ENCODE measurements around the gene IGF2BP1.

IGF2BP1 gene

DNA sequence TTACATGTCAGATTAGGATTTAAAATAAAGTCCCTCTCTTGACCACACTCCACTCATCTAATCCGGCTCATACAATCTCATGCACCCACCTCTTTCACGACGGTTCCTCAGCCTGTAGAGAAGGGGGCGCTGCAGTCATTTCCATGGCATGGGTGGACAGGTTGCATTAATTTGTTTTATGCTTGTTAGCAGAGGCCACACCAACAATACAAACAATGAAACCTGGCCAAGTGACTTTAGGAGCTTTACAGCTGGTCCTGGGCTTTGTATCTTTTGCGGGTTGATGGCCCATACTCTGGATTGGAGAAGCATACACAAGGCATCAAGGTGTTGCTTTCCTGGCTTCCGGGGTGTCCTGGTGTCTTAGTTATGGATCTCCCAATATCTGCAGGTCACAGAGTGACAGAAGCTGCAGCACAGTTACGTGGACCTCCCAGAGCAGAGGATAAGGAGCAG lies 42.9 kb upstream of the IGF2BP1 start:
- no peaks in the 10 kb centered on the region for H3K36me3 ChIP-seq (ENCODE audit: low read length)
- no peak overlapping the region for H3K9ac ChIP-seq (ENCODE audit: low read length)
- no peaks in the 10 kb centered on the region for H3K27me3 ChIP-seq (ENCODE audit: low read length)
- TF ChIP-seq, protein P1, sequence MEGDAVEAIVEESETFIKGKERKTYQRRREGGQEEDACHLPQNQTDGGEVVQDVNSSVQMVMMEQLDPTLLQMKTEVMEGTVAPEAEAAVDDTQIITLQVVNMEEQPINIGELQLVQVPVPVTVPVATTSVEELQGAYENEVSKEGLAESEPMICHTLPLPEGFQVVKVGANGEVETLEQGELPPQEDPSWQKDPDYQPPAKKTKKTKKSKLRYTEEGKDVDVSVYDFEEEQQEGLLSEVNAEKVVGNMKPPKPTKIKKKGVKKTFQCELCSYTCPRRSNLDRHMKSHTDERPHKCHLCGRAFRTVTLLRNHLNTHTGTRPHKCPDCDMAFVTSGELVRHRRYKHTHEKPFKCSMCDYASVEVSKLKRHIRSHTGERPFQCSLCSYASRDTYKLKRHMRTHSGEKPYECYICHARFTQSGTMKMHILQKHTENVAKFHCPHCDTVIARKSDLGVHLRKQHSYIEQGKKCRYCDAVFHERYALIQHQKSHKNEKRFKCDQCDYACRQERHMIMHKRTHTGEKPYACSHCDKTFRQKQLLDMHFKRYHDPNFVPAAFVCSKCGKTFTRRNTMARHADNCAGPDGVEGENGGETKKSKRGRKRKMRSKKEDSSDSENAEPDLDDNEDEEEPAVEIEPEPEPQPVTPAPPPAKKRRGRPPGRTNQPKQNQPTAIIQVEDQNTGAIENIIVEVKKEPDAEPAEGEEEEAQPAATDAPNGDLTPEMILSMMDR (IDR thresholded peaks at IDR 0.05; ENCODE audit: insufficient read depth, low read length, poor library complexity, severe bottlenecking), result peak; percentile 41
- no peak for TF ChIP-seq EZH2phosphoT487 (conservative IDR thresholded peaks at IDR 0.05; ENCODE audit: low read length)
- H4K20me1 ChIP-seq (ENCODE audit: low read depth, low read length), result no peaks in the 10 kb centered on the region
- peak overlapping the region; percentile 51 for H2AFZ ChIP-seq (ENCODE audit: low read depth, low read length, severe bottlenecking)
- H3F3A ChIP-seq (ENCODE audit: insufficient read depth), result no peaks in the 10 kb centered on the region
- H3K27ac ChIP-seq (ENCODE audit: low read depth, low read length), result no peak overlapping the region
- no peak overlapping the region for H3K4me2 ChIP-seq (ENCODE audit: low read depth, low read length, poor library complexity, severe bottlenecking)
- H3K79me2 ChIP-seq (ENCODE audit: insufficient read depth, low read length), result no peaks in the 10 kb centered on the region
- no peaks in the 10 kb centered on the region for H3K9me3 ChIP-seq (ENCODE audit: insufficient read depth, low read length)
- H3K4me3 ChIP-seq (ENCODE audit: insufficient read depth, low read length, poor library complexity, severe bottlenecking), result no peak overlapping the region
- H3K9me2 ChIP-seq (replicated peaks; ENCODE audit: insufficient read depth, low read length), result no peaks in the 10 kb centered on the region

DNA sequence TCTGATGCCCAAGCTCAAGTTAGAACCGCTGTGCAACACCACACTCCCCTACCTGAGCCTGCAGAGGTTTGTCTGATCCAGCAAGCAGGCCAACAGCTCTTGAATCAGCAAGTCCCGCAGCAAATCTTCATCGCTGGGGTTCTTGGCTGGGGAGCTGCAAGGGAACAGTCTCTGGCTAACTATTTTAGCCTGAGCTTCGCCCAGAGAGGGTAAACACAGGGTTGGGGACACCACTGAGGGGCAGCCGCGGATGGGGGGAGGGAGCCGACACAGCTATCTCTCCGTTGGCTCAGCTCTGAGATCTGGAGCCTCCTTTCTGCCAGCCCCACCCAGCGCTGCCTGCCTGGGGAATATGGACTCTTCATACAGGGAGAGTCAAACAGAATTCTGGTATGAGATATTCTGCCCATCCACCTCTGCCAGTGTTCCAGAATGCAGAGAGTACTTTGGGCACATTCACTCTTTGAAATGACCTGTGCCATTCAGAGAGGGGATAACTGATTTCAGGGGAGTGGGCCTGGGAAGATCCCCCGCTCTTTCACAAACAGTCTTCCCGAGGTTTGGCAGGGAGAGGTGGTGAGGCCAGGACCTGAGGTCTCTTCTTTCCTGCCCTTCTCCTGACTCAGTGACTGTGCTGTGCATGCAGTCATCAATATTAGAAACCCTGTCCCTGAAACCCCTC lies 36.2 kb upstream of the IGF2BP1 start:
- Histone ChIP-seq H3K79me2 (ENCODE audit: insufficient read depth, low read length) (no peaks in the 10 kb centered on the region), H3K36me3 (ENCODE audit: low read length) (no peaks in the 10 kb centered on the region), H3K27ac (ENCODE audit: low read depth, low read length) (no peak overlapping the region), H3F3A (ENCODE audit: insufficient read depth) (no peaks in the 10 kb centered on the region), H3K9me2 (replicated peaks; ENCODE audit: insufficient read depth, low read length) (no peaks in the 10 kb centered on the region), H3K4me2 (ENCODE audit: low read depth, low read length, poor library complexity, severe bottlenecking) (no peak overlapping the region), H3K9me3 (ENCODE audit: insufficient read depth, low read length) (no peaks in the 10 kb centered on the region), H2AFZ (ENCODE audit: low read depth, low read length, severe bottlenecking) (no peak overlapping the region), H3K4me3 (ENCODE audit: insufficient read depth, low read length, poor library complexity, severe bottlenecking) (no peak overlapping the region), H3K9ac (ENCODE audit: low read length) (no peak overlapping the region), H3K27me3 (ENCODE audit: low read length) (no peaks in the 10 kb centered on the region), H4K20me1 (ENCODE audit: low read depth, low read length) (no peaks in the 10 kb centered on the region)
- no peak for TF ChIP-seq EZH2phosphoT487 (conservative IDR thresholded peaks at IDR 0.05; ENCODE audit: low read length)
- TF ChIP-seq, protein P1 (IDR thresholded peaks at IDR 0.05; ENCODE audit: insufficient read depth, low read length, poor library complexity, severe bottlenecking), result no peak

DNA sequence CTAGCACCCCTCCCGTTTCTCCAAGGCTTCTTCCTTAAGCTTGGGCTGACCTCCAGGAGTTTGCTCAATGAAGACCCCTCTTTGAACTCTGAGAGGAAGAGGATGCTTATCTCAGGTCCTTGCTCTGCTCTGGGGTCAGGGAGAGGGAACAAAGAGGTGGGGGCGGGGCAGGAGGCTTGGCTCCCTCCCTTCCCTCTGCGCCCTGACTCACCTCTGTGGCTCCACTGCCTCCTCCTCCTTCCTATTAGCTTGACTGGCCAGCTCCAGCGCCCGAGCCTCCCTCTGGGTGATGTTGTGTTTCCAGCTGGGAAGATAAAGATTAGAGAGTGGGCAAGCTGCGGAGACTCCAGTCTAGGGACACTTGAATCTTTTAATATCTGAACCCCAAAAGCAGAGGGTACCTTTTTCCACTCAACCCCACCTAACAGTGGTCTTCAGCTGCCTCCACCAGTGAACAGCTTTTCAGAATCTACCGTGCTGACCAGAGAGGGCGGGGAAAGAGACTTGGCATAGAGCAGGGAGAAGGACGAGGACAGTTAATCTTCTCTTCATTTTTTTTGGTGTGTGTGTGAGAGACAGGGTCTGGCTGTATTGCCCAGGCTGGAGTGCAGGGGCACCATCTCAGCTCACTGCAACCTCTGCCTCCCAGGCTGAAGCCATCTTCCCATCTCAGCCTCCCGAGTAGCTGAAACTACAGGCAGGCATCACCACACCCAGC lies 35.5 kb upstream of the IGF2BP1 start:
- Histone ChIP-seq H3K4me2 (ENCODE audit: low read depth, low read length, poor library complexity, severe bottlenecking) (no peak overlapping the region), H3K9me2 (replicated peaks; ENCODE audit: insufficient read depth, low read length) (no peaks in the 10 kb centered on the region), H3F3A (ENCODE audit: insufficient read depth) (no peaks in the 10 kb centered on the region), H3K36me3 (ENCODE audit: low read length) (no peaks in the 10 kb centered on the region), H4K20me1 (ENCODE audit: low read depth, low read length) (no peaks in the 10 kb centered on the region), H3K27ac (ENCODE audit: low read depth, low read length) (no peak overlapping the region), H3K27me3 (ENCODE audit: low read length) (no peaks in the 10 kb centered on the region), H2AFZ (ENCODE audit: low read depth, low read length, severe bottlenecking) (no peak overlapping the region), H3K4me3 (ENCODE audit: insufficient read depth, low read length, poor library complexity, severe bottlenecking) (no peak overlapping the region), H3K9me3 (ENCODE audit: insufficient read depth, low read length) (no peaks in the 10 kb centered on the region), H3K79me2 (ENCODE audit: insufficient read depth, low read length) (no peaks in the 10 kb centered on the region), H3K9ac (ENCODE audit: low read length) (no peak overlapping the region)
- TF ChIP-seq, protein P1 (IDR thresholded peaks at IDR 0.05; ENCODE audit: insufficient read depth, low read length, poor library complexity, severe bottlenecking), result no peak

Measured in SU-DHL-6 (cell line).